ENCODE data around the gene ALKBH5.

The ALKBH5 gene

DNA sequence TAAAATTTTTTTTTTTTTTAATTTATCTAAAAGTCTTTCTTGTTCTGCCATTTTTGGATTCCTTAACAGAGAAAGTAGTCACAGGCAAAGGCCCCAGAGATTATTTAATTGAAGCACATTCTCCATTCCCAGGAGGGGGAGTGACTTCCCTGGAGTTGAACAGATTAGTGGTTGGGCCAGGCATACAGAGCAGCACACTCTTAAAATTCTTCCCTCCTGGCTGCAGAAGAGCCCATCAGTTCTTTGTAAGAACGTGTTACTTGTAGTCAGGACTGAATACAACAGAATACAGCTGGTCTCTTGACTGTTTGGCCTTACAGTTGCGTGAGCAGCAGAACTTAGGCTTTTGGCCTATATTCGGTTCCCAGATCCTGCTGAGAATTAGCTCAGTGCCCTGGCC is 1.8 kb downstream of the ALKBH5 start:
- no peak for TF ChIP-seq EZH2 (IDR thresholded peaks at IDR 0.05; ENCODE audit: borderline replicate concordance, low read length)
- TF ChIP-seq, protein P1, sequence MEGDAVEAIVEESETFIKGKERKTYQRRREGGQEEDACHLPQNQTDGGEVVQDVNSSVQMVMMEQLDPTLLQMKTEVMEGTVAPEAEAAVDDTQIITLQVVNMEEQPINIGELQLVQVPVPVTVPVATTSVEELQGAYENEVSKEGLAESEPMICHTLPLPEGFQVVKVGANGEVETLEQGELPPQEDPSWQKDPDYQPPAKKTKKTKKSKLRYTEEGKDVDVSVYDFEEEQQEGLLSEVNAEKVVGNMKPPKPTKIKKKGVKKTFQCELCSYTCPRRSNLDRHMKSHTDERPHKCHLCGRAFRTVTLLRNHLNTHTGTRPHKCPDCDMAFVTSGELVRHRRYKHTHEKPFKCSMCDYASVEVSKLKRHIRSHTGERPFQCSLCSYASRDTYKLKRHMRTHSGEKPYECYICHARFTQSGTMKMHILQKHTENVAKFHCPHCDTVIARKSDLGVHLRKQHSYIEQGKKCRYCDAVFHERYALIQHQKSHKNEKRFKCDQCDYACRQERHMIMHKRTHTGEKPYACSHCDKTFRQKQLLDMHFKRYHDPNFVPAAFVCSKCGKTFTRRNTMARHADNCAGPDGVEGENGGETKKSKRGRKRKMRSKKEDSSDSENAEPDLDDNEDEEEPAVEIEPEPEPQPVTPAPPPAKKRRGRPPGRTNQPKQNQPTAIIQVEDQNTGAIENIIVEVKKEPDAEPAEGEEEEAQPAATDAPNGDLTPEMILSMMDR (IDR thresholded peaks at IDR 0.05; ENCODE audit: low read length): no peak
- H3K9ac ChIP-seq (ENCODE audit: low read length): peak overlapping the region; percentile 86
- H3K4me2 ChIP-seq (ENCODE audit: low read length): peak overlapping the region; percentile 90
- no peaks in the 10 kb centered on the region for H3K9me2 ChIP-seq (ENCODE audit: low read depth, low read length)
- H3K27me3 ChIP-seq (ENCODE audit: insufficient read depth, low read length): no peaks in the 10 kb centered on the region
- peak overlapping the region; percentile 69 for H3K4me3 ChIP-seq (ENCODE audit: low read depth, low read length, poor library complexity, severe bottlenecking)
- no peak overlapping the region for H2AFZ ChIP-seq (ENCODE audit: low read length)
- H3K4me1 ChIP-seq (ENCODE audit: insufficient read depth, low read length, severe bottlenecking): peaks cover 48% of the 10 kb centered on the region
- H3K27ac ChIP-seq (ENCODE audit: low read depth, low read length, poor library complexity, severe bottlenecking): no peak overlapping the region
- H3K79me2 ChIP-seq (ENCODE audit: insufficient read depth, low read length): peaks cover 50% of the 10 kb centered on the region
- H3K36me3 ChIP-seq (ENCODE audit: insufficient read depth, low read length): peaks cover 37% of the 10 kb centered on the region; the same call in 1 of the 2 replicates
- no peaks in the 10 kb centered on the region for H3F3A ChIP-seq (ENCODE audit: insufficient read depth, low read length)
- no peaks in the 10 kb centered on the region for H4K20me1 ChIP-seq (ENCODE audit: insufficient read depth, low read length)
- no peaks in the 10 kb centered on the region for H3K9me3 ChIP-seq (ENCODE audit: low read length)

DNA sequence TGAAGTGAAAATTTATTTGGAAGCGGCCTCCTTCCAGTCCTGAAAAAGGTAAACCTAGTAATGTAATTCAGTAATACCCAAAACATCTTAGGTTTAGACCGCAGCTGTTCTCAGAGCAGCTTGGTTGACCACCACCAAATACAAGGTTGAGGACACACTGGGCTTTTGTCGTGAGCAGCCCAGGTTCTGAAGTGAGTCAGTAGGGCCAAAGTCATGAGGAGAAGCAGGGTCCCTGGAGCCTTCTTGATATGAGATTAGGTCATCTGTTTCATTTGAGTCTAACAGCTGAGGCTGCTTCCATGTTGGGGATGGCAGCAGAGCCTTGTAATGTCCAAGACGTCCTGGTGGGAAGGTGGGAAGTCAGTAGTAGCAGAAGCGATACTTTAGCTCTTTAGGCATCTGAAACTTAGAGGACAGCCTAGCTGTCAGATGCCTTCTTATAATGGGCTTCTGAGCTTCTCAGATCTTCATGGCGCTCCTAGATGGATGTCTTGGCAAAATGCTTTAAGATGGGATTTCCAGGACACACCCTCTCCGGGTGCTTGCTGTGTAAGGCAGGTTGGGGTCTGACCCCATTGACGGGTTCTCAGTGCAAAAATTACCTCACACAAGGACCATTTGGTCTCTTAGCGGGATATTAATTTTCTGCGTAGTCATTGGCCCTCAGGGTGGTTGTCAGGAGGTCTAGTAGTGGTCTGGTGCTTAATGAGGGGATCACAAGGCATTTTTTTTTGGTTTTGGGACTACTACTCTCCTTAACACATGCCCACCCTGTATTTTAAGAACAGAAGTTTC is 2.4 kb downstream of the ALKBH5 start:
- Histone ChIP-seq H3K27me3 (ENCODE audit: insufficient read depth, low read length) (no peaks in the 10 kb centered on the region), H3K36me3 (ENCODE audit: insufficient read depth, low read length) (peaks cover 43% of the 10 kb centered on the region; the same call in 1 of the 2 replicates), H3K27ac (ENCODE audit: low read depth, low read length, poor library complexity, severe bottlenecking) (no peak overlapping the region), H3F3A (ENCODE audit: insufficient read depth, low read length) (no peaks in the 10 kb centered on the region), H3K9me2 (ENCODE audit: low read depth, low read length) (no peaks in the 10 kb centered on the region), H3K9me3 (ENCODE audit: low read length) (no peaks in the 10 kb centered on the region), H3K79me2 (ENCODE audit: insufficient read depth, low read length) (peaks cover 56% of the 10 kb centered on the region), H3K9ac (ENCODE audit: low read length) (peak overlapping the region; percentile 86), H3K4me1 (ENCODE audit: insufficient read depth, low read length, severe bottlenecking) (peaks cover 53% of the 10 kb centered on the region), H2AFZ (ENCODE audit: low read length) (no peak overlapping the region), H3K4me3 (ENCODE audit: low read depth, low read length, poor library complexity, severe bottlenecking) (peak overlapping the region; percentile 69), H4K20me1 (ENCODE audit: insufficient read depth, low read length) (no peaks in the 10 kb centered on the region), H3K4me2 (ENCODE audit: low read length) (peak overlapping the region; percentile 90)
- TF ChIP-seq, protein P1 (IDR thresholded peaks at IDR 0.05; ENCODE audit: low read length): no peak
- TF ChIP-seq EZH2 (IDR thresholded peaks at IDR 0.05; ENCODE audit: borderline replicate concordance, low read length): no peak

DNA sequence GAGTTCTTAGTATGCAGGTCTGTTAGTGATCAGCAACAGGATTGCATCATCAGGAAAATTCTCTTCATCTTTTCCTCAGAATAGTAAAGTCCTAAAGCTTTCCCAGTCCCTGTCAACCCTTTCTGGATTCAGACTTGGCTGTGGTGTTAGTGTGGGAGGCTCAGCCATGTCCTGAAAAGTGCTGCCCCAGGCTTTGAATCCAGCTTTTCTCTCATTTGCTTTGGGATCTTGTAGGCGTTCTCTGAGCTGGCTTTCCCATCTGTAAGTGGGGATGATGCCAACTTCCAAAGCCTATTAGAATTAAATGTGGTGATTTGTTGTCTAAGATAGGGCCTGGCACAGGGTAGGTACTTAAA is 3.0 kb downstream of the ALKBH5 start:
- no peaks in the 10 kb centered on the region for H3K27me3 ChIP-seq (ENCODE audit: insufficient read depth, low read length)
- H3K4me2 ChIP-seq (ENCODE audit: low read length): peak overlapping the region; percentile 90
- peak overlapping the region; percentile 69 for H3K4me3 ChIP-seq (ENCODE audit: low read depth, low read length, poor library complexity, severe bottlenecking)
- TF ChIP-seq EZH2 (IDR thresholded peaks at IDR 0.05; ENCODE audit: borderline replicate concordance, low read length): no peak
- TF ChIP-seq, protein P1 (IDR thresholded peaks at IDR 0.05; ENCODE audit: low read length): no peak
- peaks cover 62% of the 10 kb centered on the region for H3K79me2 ChIP-seq (ENCODE audit: insufficient read depth, low read length)
- peaks cover 55% of the 10 kb centered on the region for H3K4me1 ChIP-seq (ENCODE audit: insufficient read depth, low read length, severe bottlenecking)
- peak overlapping the region; percentile 86; the same call in 1 of the 2 replicates for H3K9ac ChIP-seq (ENCODE audit: low read length)
- no peak overlapping the region for H2AFZ ChIP-seq (ENCODE audit: low read length)
- peaks cover 48% of the 10 kb centered on the region; the same call in 1 of the 2 replicates for H3K36me3 ChIP-seq (ENCODE audit: insufficient read depth, low read length)
- no peaks in the 10 kb centered on the region for H3K9me2 ChIP-seq (ENCODE audit: low read depth, low read length)
- no peak overlapping the region for H3K27ac ChIP-seq (ENCODE audit: low read depth, low read length, poor library complexity, severe bottlenecking)
- no peaks in the 10 kb centered on the region for H4K20me1 ChIP-seq (ENCODE audit: insufficient read depth, low read length)
- H3F3A ChIP-seq (ENCODE audit: insufficient read depth, low read length): no peaks in the 10 kb centered on the region
- no peaks in the 10 kb centered on the region for H3K9me3 ChIP-seq (ENCODE audit: low read length)

Measured in OCI-LY1 (cell line).